Activated CD8-positive, alpha-beta memory T cell treated with anti-CD3 and anti-CD28 coated beads for 1 hour (primary cell): Measurements from ENCODE around the gene RAMP3.
"Not testable (repeated sequence)": the region's sequence is repeated elsewhere in the genome, so short reads cannot be mapped to it uniquely, and the experiment has no call there.

Experiments used
- DNase-seq, 2 donors: peaks; one replicate each; pipeline ENCODE4 v3.0.0-alpha.2; 2020; ENCODE audit warnings: low read depth in 1 of 2; ENCODE audit errors: extremely low read depth in 1 of 2

RAMP3 gene

DNA sequence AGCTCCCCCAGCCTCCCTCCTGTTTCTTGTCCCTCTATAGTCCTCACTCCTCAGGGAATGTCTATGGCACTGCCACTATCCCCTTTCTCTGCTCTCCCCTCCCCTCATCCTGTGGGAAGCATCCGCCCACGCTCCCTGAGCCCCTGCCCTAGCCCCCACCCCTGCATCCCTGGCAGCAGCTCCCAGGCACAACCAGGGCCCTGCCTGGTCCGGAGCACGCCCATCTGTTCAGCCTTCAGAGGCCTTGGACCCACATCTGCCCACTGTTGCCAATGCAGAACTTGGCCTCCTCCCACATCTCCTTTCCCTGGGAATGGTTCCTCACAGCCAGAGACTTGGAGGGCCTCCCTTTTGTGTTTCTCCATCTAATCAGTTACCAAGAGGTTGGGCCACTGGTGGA, 25.7 kb upstream of the RAMP3 start:
- DNase-seq = no peak

DNA sequence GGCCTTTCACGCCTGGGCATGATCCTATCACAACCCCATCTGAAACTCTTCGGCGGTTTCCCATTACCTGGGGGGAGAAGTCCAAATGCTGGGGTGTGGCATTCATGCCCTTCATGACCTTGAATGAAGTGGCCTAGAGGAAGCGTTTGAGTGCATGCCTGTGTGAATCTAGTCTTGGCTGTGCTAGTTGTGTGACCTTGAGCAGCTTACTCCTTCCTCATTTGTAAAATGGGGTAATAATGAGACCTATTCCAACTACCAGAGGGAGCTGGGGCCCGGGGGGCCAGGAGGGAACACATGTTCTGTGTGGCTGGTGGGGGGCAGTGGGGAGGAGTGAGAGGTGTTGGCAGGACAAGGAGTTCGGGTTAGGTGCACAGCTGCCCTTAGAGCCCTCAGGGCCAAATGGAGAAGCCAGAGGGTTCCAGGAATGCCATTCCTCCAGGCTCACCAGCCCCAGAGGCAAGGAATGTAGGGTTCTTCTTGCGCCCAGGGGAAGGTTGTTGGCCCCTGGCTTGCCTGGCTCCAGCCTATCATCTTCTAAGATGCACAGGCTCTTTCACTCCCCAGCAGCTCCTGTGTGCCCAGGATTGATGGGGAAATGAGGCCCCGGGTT, 24.8 kb upstream of the RAMP3 start:
- no peak for DNase-seq

DNA sequence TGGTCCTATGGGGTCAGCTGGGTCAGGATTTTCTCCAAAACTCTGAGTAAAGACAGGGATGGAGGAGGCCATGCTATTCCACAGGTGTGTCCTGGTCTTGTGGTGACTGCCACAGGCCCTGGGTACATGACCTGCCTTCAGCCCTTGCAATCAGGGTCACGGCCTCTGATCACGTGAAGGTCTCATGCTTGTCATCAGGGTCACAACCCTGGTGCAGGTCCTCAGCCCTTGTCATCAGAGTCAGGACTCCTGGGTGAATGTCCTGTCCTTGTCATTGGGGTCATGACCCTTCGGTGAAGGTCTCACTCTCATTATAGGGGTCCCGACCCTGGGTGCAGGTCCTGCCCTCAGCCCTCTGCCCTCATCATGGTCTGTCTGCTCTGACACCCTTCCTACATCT, 24.2 kb upstream of the RAMP3 start:
- no peak for DNase-seq

DNA sequence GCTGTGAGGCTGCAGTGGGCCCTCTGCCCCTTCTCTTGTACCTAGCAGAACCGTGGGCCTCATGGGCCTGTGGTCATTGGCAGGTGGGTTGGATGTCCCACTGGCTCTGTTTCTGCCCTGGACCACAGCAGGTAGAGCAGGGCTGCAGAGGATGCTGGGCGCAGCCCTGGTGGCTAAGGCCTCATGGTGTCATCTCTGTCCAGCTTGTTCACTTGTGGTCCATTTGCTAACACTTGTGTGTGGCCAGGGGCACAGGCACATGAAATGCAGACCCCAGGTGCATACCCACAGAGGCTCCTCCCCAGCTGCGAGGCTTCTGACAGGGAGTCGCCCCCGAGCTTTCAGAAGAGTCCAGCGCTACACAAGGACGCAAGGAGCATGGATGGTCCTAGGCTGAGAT, 23.7 kb upstream of the RAMP3 start:
- DNase-seq = no peak

DNA sequence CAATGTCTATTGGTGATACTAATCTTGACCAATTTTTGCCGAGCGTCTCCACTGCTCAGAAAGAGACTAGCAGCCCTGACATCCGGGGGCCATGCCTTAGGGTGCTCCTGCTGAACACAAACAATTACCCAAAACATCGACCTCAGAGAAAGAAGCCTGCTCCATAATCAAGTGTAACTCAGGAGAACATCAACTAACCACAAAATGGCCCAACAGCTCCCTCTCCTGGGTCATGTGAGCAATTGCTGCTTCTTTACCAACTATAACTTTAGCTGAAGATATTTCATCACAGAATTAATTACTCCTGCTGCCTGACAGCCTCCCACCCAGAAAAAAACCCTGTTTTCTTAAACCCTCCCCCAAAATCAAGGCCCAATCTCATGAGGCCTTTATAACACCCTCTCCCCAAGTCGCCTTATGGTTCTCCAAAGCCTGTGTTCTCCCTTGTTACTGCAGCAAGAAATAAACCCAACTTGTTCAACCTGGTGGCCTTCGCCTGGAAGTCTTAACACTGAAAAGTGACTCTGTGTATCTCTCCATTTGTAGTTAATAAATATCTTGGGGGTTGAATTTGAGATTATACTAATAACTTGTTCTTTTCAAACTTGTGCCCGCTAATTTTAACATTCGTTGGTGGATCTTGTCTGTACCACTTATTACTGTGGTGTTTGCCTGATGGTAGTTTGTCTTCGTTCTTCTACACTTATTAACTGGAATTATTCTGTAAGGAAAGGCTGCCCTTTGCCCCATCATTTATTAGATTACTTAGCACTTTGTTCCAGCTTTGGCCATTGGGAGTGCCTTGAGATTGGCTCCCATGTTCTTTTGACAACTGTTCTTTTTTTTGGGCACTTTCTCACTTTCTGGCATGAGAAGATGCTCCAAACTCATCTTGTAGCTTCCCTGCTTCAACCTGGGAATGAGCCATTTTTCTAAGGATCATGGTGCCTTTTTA, 21.2 kb upstream of the RAMP3 start:
- DNase-seq = peak; percentile 32 to 40

DNA sequence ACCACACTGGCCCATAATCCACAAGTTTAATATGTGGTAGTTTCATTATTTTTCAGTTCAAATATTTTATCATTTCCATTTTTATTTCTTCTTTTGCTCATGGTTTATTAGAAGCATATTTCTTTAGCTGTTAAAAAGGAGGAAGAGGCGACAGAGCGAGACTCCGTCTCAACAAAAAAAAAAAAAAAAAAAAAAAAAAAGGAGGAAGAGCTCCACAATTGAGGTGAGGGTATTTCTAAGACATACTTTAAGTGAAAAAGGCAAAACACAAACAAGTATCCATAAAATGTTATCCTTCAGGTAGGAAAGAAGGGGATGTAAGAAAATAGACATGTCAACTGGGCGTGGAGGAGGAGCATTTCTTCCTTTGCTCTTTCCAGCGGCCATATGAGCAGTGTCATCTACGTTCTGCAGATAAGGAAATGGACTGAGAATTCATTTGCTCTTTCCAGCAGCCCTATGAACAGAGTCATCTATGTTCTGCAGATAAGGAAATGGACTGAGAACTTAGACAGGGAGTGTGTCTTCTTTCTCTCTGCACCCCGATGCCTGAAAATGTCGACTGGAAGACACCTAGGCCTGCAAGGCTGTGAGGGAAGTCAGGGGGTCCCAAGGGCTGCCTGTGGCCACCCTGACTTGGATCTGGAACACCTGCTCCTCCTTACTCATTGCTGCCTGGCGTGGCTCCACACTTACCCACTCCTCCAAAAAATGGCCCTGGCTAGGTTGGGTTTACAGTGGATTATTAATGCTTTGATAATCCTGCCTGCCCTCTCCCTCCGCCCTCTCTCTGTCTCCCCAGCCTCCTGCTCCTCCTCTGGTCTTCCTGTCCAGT, 18.9 kb upstream of the RAMP3 start:
- DNase-seq = no peak

DNA sequence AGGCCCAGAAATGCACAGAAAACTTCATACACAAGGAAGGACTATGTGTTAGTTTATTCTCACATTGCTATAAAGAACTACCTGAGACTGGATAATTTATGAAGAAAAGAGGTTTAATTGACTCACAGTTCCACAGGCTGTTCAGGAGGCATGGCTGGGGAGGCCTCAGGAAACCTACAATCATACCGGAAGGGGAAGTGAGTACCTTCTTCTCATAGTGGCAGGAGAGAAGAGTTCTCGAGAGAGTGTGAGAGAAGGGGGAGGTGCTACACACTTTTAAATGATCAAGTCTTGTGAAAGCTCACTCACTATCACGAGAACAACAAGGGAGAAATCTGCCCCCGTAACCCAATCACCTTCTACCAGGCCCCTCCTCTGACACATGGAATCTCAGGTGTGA, 16.8 kb upstream of the RAMP3 start:
- DNase-seq = no peak

DNA sequence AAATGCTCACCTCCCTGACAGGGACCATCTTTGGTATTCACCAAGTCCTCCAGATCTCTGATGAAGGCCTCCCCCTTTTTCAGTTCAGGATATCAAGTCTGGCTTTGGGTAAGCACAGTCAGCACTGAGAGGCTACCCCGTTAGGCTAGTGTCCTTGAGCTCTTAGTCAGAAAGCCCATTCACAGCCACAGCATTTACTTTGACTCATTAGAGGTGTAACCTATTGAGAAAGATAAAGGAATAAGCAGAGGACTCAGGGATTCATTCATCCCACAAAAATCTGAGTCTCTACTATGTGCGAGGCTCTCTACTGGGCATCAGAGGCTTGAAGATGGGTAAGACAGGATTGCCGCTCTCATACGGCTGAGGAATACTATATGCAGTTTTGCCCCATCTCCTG, 14.0 kb upstream of the RAMP3 start:
- no peak for DNase-seq

DNA sequence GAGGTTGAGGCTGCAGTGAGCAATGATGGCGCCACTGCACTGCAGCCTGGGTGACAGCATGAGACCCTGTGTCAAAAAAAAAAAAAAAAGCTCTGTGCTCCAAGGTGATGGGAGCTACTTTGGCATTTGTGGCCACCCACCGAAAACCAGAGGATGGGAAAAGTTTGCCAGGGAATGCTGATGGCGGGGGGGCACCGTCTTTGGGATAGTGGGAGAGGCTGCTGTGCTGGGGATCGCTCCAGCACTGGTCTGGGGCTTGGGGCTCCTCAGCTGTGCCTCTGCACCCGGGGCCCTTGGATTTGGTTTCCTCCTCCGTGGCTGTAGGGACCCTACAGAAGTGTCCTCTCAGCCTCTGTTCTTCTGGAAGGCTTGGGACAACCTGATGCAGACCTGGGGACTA, 11.7 kb upstream of the RAMP3 start:
- DNase-seq = no peak

DNA sequence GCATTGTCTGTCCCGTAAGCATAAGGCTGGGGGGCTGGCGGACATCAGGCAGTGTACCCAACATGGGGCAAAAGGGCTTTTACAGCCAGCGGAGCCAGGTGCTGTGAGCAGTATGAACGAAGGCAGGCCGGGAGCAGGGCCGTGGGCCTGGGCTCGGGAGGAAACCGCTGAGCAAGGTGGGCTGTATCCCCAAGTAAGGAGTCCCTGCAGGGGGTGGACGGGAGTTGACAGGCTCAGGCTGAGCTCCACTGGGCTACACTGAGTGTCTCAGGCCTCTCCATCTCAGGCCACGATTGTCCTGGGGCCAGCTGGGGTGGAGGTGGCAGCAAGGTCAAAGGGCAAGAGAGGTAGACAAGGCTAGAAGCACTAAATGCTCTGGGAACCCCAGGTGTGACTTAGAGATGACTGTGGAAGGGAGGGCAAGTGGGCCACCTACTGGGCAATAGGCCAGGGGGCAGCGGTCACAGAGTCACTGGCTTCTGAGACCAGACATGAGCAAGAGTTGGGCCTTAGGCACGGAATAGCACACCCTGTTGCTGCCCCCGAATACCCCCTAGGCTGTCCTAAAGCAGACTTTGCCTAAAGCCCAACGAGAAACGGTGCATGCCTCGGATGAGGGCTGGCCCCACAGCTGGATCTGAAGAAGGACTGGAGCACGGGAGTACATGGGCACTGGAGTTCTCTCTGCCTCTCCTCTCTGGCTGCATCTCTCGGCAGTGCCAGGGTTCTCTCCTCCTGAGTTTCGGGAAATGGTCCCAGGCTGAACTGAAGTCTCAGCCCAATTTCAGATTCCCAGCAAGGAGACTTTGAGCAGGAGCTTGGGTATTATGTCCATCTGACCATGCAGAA, 10.8 kb upstream of the RAMP3 start:
- no peak for DNase-seq

DNA sequence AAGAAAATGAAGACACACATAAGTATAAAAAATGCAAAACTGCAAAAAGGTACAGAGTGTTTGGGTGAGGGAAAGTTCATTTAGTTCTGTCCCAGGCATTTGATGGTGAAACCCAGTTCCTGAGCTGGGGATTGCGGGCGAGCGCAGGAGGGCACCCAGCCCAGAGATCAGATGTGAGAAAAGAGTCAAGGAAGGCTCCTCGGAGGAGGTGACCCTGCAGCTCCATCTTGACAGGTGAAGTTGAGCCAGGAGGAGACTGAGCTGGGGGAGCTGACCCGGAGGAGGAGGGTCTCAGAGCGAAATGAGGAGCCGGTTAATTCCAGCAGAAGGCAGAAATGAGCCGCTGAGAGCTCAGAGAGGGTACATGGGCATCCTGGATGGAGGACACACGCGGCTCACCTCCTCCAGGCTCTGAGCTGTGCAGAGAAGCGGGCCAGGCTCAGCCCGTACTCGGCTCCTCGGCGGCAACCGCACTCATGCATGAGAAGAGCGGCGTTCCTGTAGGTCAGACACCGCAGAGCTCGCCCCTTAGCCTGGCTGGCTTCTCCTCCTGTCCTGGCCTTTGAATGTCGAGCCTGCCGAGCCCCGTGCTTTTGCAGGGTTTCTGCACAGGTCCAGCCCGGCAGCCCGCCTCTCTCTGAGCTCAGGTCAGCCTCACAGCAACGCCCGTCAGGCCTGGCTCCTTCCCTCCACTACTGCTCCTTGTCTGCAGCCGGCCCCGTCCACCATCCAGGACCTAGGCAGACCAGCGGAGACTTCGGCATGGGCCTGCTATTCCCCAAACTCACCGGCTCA, 9.5 kb upstream of the RAMP3 start:
- DNase-seq = no peak

DNA sequence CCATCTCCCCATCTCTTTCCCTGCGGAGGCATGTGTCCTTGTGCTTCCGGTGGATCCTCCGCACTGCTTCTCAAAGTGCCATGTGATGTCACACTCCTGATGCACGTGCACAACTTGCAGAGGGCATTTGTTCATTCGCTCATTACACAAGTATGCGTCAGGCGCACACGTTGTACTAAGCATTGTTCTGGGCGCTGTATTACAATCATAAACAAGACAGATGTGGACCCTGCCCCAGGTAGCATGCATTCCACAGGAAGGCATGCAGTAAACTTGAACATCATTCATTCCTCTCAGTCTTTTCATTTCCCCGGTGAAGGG, 9.0 kb upstream of the RAMP3 start:
- no peak for DNase-seq

DNA sequence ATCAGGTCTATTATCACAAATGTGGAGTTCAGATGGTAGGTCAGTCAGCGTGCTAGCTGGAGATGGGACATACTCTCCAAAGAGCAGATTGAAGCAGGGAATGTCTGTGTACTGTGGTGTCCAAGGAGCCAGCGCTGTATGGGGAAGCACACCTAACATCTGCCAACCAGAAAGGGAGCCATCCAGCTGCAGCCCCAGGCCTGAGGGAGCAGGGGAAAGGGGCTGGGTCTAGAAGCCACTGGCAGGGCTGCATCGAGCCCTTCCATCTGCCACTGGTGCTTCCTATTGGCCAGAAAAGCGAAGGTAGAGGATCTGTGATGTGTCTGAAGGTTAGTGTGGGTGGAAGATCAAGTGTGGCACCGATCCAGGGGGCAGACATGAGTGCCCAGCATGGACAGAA, 8.0 kb upstream of the RAMP3 start:
- DNase-seq = no peak

DNA sequence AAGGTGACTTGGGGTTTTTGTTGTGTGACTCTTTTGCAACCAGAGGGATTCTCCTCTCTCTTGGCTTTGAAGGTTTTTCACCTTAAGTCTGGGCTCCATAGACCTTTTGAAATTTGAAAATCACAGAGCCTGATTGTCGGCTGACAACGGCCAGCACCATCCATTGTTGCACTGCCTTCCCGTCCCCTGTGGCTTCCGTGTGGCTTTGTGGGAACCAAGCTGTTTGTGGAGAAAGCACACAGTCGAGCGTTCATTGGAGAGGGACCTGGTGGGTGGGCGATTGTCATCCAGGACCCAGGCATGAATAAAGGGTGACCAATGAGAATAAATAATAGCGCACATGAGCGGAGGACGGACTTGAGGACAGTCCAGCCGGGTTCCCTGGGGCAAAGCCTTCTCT, 7.4 kb upstream of the RAMP3 start:
- DNase-seq = no peak

DNA sequence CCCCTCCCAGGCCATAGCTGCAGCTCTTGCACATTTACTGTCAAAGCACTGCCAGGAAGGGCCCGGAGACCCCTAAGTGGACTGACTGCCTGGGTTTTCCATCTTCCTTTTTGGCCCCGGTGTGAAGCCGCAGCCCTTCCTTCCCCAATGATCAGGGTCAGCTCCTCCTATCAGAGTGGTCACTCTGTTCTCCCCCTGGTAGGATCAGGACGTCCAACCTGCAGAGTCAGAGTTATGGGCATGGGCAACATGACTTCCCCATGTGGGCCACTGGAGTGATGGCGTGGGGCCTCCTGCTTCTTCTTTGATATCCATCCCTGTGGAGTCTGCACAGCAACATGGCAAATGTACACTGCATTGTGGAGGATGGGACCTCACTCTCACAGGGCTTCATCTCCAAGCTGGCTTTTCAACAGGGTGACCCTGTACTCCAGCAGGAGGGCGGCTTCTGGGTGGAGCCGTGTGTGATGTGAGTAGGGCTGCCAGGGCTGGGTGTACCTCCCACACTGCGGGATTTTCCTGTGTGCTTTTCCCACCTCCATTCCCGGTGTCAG, 6.4 kb upstream of the RAMP3 start:
- no peak for DNase-seq

DNA sequence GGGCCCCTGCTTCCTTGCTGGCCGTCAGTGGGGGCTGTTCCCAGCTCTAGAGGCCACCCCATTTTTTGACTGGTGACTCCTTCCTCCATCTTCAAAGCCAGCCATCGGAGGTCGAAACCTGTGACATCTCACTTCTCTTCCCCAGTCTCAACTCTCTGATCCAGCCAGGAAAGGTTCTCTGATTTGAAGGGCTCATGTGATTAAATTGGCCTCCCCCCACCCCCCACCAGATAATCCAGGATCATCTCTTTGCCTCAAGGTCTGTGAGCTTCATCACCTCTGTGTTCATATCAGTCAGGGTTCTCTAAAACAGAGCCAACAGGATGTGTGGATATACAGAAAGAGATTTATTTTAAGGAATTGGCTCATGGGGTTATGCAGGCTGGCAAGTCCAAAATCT, 5.6 kb upstream of the RAMP3 start:
- no peak for DNase-seq

DNA sequence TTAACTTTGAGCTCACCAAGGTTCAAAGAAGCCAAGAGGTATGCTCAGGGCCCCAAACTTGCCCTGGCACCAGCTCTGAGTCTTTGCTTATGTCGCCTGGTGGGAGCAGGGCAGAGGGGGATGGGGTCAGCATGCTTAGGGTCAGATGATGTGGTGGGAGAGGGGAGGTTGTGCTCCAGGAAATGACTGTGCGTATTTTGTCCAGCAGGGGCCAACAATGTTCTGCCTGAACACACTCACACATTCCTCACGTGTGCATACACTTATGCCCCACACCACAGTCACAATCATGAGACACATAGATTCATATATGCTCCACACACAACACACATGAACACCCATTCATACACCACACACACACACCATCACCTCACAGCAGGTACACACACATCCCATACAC, 4.4 kb upstream of the RAMP3 start:
- DNase-seq = no peak

DNA sequence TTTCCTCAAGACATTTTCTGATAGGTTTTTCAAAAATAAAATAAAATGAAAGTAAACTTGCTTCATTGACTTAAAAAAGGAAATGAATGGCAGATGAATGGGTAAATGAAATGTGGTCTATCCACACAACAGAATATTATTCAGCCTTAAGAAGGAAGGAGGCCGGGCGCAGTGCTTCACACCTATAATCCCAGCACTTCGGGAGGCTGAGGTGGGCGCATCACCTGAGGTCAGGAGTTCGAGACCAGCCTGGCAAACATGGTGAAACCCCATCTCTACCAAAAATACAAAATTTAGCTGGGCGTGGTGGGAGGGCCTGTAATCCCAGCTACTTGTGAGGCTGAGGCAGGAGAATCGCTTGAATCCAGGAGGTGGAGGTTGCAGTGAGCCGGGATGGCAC, 3.7 kb upstream of the RAMP3 start:
- not testable (repeated sequence) for DNase-seq

DNA sequence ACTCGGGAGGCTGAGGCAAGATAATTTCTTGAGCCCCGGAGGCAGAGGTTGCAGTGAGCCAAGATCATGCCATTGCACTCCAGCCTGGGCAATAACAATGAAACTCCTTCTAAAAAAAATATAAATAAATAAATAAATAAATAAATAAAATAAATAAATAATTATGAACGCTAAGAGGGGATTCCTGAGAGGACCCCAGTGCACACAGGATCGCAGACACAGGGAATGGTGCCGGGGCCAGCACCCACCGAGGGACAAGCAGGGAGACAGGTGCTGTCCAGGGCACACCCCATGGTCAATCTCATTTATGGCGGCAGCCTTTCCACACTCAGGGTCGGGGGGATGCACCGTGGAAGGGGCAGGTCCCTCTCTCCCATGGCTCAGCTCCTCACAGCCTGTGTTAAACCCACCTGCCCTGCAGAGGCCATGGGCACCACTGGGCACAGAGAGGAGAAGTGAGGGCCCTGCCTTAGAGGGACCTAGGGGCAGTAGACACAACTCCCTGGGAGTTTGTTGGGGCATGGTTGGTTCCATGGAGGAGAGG, 2.2 kb upstream of the RAMP3 start:
- DNase-seq = no peak

DNA sequence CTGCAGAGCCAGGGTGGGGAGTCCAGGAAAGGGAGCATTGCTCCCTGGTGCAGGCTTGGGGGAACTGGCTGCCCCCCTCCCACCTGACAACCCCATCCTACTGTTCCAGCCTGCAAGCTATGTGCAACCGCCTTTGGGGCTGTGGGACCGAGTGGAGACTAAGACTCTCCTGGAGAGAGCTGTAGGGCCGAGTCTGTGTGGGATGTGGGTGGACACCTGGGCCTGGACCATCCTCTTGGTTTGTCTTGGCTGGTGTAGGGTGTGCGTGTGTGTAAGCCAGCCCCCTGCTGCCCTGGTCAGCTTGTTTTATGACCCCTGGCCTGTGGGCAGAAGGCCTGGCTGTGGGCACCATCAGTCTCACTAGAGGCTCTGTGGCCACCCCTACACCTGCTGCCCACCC, 1.6 kb upstream of the RAMP3 start:
- no peak for DNase-seq
